H1 (cell line): Measurements from ENCODE around the gene PMFBP1.

ENCODE experiments used
- TCF12 ChIP-seq: IDR thresholded peaks from 2 replicates; pipeline ENCODE4 v1.6.1; 2011; ENCODE audit warnings: low read depth, mild to moderate bottlenecking, low read length
- TF ChIP-seq, protein P1 (sequence below): IDR thresholded peaks from 2 replicates; pipeline ENCODE4 v1.6.1; 2012; ENCODE audit warnings: inconsistent platforms

DNA sequence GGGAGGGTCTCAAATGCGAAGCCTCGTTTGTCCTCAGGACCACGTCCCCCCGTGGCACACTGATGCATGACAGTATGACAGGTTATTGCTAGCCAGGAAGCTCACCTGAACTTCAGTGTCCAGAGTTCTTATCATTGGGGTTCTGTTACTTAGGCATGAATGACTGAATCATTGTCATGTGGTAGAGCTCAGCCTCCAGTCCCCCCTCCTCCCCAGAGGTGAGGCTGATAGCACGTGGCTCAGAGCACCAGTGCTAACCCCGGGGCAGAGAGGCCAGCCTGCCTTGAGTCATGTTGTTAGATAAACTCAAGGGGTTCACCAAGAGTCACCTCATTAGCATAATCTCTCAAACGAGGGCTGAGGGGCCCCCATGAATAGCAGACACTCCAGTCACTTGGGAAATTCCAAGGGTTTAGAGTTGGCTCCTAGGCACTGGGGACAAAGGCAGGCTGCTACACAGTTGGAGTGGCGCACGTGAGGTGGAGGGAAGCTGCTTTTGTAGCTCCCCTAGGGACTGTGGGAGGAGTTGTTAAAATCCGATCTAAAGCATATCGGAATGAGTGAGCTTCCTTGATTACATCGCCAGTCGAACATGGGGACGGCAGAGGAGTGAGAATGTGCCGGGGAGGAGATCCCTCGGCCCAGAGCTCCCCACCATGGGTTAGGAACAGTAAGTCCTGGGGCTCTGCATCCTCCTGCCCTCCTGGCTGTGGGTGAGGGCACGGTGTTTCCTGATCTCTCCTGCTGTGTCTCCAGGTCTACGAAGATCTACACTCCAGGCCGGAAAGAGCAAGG is 60.1 kb downstream of the PMFBP1 start:
- TF ChIP-seq, protein P1, sequence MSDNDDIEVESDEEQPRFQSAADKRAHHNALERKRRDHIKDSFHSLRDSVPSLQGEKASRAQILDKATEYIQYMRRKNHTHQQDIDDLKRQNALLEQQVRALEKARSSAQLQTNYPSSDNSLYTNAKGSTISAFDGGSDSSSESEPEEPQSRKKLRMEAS: no peak
- no peak for TF ChIP-seq TCF12
